Muscle of arm (tissue), 12 donors: ENCODE results near the gene RNF151. TPM values are rescaled to one million over a fixed set of nuclear protein-coding genes. Genes with fewer than 3 reads are reported as not detected.
A peak's percentile ranks its signal among the peaks of the same experiment; 100 is the strongest.

Source experiments
- DNase-seq: peaks from one replicate; pipeline ENCODE4 v3.0.0-alpha.2; 2013
- polyA plus RNA-seq, 12 donors: library from polyadenylated mRNA; unstranded; fragments of 120-200 nt; gene quantifications; one replicate each; pipeline ENCODE4 v1.2.1, GENCODE V29; 2013; ENCODE audit not compliant: insufficient read length in 12 of 12

Gene RNF151
- polyA plus RNA-seq, 12 donors = not detected

DNA sequence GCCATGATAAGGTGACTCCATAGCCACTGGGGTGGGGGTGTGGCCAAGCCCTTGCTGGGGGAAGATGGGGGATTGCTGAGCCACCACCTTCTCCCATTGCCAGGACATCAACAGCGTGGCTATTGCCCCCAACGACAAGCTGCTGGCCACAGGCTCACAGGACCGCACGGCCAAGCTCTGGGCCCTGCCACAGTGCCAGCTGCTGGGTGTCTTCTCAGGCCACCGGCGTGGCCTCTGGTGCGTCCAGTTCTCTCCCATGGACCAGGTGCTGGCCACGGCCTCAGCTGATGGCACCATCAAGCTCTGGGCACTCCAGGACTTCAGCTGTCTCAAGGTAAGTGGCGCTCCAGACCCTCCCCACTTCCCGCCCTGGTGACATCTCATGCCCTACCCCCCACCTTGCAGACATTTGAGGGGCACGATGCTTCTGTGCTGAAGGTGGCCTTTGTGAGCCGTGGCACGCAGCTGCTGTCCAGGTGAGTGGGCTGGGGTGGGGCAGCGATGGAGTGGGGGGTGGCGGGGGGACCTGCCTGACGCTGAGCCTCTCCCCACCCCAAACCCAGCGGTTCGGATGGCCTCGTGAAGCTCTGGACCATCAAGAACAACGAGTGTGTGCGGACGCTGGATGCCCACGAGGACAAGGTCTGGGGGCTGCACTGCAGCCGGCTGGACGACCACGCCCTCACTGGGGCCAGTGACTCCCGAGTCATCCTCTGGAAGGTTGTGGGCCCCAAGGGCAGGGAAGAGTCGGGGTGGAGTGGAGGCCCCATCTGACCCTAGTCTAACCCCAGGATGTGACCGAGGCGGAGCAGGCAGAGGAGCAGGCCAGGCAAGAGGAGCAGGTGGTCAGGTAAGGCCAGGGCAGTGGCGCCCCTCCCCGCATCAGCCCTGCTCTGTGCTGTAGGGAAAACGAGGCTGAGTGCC, 10.6 kb downstream of the RNF151 start:
- DNase-seq = no peak

DNA sequence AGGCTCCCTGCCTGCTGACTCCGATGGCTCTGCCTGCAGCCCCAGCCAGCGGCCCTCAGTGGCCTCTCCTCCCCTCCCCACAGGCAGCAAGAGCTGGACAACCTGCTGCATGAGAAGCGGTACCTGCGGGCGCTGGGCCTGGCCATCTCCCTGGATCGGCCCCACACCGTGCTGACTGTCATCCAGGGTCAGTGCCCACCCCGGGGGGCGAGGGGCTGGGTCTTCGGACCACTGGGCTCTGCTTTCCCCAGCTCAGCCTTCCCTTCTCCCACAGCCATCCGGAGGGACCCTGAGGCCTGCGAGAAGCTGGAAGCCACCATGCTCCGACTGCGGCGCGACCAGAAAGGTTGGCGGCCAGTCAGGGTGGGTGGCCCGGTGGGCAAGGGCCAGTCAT, 11.2 kb downstream of the RNF151 start:
- no peak for DNase-seq

DNA sequence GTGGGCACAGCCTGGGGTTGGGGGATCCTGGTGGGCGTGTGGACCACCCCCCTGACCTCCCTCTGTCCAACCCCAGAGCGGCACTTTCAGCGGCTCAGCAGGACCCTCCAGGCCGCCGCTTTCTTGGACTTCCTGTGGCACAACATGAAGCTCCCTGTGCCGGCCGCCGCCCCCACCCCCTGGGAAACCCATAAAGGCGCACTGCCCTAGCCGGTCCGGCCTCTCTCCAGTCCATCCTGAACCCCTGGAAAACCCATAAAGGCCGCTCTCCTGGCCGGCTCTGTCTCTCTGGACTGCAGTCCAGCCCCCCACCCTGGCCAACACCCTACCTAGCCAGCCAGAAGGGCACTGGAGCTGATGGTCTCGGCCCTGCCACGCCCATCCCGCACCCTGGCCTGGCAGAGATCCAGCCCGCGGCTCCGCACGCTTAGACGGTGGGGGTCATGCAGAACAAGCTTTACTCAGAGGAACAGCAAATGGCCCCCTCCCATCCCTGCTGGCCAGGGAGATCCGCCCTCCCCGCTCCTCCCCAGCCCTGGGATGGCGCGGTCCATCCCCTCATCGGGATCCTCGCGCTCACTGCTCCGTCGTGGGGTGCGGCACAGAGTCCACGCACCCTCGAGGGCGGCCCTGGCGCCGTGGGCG, 11.9 kb downstream of the RNF151 start:
- no peak for DNase-seq

DNA sequence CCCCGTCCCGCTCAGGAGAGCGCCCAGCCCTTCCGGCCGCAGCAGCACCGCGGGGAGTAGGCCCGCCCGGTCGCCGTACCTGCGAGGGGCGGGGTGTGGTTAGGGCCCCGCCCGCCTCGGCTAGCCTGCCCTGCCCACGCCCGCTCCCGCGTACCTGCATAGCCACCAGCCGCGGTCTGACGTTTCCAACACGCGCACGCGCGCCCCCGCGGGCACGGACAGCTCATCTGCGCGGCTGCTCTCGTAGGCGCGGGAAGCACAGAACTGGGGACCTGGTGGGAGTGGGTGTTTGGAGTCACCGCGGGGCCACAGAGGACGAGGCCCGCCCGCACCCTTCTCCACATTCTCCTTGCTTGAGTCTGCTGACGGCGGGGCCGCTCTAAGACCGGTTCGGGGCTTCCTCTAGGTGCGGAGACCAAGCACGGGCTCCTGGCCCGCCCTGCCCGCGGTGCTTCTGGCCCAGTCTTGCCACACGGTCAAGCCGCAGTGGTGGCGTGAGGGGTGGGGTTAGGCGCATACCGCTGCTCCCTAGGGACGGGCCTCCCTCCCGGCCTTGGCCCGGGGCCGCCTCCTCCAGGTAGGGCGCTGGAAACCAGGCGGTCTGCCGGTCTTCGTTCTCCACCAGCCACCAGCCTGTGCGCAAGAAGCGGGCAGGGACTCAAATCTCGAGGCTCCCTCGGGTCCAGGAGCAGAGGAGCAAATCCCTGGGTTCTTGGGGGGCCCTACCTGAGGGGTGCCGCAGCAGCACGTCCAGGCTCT, 12.8 kb downstream of the RNF151 start:
- DNase-seq = no peak

DNA sequence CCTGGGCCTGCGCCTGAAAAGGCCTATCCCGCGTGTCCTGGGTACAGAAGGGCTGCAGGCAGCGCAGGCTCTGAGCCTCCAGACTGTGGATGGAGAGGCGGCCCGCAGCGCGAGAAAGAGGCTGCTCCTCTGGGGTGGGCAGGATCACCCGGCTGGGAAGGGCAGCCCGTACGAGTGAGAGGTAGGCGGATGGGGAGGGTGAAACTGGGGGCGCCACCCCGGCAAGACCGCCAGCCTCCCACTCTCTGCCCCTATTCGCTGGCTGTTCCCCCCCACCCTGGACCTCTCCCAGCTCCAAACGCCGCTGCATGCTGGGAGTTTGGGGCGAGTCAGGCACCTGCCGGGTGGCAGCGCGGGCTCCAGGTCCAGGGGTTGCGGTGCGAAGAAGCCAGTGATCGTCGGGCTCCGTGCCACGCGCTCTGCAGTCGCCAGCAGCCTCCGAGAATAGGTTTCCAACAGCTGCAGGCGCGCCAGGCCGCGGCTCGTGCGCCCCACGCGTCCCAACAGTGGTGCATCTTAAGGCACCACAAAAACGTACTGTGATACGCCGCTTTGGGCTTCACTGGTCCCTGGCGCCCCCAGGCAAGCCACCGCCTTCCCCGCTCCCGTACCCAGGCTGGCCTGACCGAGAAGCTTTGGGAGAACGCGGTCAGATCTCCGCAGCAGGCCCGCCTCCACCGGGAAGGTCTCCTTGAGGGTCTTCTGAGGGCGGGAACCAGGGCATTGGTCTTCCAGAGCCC, 13.5 kb downstream of the RNF151 start:
- DNase-seq = no peak

DNA sequence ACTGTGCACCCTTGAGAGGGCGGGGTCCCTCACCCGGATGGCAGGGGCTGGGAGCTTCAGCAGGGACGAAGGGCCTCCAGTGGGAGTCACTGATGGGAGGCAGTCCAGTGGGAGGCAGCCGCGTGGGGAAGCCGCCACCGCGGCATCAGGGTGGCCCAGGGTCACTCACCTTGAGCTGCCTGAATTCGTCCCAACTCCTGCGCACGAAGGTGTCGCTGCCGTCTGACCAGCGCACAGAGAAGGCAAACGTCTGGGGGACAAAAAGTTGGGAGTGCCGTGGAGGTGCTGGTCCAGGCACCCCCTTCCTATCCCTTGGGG, 14.1 kb downstream of the RNF151 start:
- DNase-seq = no peak

DNA sequence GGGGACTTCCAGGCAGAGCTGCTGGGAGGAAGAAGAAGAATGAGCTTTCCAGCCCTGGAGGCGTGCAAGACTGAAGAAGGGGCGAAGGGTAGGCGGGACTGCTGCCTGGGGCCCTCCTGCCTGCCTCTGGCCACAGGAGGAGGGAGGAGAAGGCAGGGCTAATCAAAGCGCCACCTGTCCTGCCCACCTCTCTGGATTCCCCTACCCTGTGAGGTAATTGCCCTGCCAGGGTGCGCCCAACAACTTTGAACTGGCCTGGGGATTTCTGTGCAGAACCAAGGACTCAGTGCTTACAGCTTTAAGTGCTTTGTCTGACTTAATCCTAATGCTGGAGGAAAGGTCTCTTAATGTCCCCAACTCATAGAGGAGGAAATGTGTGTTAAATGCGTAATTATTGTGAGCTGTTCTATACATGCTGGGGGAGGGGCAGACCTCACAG, 14.8 kb downstream of the RNF151 start, which contains the start of gene NOXO1:
TSS of gene NOXO1 (minus strand) at position 72 of the 439 bp plus-strand sequence. CDS start 290 bp downstream, outside the sequence.
- no peak for DNase-seq

DNA sequence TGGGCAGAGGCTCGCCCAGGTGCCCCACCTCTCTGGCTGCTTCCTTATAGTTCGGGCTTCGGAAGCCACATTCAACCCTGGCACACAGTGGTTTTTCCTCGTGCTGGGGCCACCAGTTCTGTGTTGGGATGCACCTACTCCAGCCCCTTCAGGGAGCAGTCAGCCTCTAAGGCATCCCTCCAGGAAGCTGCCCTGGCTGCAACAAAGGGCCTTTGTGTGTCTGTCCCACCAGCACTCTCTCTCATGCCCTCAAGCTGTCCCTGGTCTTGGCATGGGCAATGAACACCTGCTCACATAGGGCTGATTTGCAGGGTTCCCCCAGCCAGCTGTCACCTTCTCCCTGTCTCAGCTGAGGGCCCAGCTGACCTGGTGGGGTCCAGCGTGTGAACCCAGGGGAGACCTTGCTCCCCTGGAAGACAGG, 15.4 kb downstream of the RNF151 start:
- DNase-seq = no peak

DNA sequence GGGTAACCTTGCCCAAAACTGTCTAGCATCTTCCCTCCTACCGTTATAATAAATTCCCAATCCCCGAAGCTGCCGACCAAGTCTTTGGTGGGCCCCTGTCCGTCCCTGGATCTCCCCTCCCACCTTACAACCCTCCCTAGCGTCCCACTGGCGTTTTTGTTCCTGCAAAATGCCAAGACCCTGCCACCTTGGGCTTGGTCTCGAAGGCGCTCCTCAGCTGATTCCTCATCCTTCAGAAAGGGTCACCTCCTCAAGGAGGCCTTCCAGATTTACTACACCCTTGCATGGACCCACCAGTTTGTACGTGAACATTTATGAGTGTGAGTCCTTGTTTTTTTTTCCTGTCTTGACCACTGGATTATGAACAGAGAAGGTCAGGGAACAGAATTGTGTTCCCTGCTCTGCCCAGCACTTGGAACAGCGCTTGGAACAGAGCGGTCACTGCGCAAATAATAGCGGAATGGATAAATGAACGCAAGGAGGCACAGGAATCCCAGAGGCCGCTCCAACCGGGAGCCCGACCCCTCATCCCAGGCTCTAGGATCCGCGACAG, 16.4 kb downstream of the RNF151 start:
- DNase-seq = no peak

DNA sequence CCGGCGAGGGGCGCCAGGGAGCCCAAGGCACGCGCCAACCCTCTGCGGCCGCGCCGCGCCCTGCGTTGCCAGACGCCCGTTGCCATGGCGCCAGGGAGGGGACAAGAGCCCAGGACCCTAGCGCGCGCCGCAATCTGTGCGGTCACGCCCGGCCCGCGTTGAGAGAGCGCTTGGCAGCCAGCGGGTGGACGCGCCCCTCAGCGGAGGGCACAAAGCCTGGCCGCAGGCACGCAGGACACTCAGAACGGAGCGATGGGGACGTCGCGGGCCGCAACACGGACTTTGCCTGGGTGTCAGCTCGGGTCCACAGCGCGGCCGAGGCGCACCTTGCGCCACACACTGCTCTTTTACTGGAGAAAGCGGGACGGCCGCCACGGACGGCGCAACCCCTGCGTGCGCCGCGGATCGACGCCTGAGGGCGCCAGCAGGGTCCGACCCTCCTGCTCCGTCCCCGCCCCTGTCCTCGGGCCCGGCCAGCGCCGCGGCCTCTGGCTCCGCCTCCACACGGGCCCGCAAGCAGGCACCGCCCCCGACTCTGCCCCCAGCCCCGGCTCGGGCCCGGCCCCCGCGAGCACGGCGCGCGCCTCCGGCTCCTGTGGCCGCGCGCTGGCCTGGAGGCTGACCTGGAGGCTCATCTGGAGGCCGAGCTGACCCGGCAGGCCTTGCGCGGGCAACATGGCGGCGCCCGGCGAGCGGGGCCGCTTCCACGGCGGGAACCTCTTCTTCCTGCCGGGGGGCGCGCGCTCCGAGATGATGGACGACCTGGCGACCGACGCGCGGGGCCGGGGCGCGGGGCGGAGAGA, 17.1 kb downstream of the RNF151 start, which contains the start of gene GFER:
TSS of gene GFER (plus strand) at position 650 of the 803 bp plus-strand sequence. CDS start at position 676, 26 bp downstream.
- peak; percentile 91 for DNase-seq

DNA sequence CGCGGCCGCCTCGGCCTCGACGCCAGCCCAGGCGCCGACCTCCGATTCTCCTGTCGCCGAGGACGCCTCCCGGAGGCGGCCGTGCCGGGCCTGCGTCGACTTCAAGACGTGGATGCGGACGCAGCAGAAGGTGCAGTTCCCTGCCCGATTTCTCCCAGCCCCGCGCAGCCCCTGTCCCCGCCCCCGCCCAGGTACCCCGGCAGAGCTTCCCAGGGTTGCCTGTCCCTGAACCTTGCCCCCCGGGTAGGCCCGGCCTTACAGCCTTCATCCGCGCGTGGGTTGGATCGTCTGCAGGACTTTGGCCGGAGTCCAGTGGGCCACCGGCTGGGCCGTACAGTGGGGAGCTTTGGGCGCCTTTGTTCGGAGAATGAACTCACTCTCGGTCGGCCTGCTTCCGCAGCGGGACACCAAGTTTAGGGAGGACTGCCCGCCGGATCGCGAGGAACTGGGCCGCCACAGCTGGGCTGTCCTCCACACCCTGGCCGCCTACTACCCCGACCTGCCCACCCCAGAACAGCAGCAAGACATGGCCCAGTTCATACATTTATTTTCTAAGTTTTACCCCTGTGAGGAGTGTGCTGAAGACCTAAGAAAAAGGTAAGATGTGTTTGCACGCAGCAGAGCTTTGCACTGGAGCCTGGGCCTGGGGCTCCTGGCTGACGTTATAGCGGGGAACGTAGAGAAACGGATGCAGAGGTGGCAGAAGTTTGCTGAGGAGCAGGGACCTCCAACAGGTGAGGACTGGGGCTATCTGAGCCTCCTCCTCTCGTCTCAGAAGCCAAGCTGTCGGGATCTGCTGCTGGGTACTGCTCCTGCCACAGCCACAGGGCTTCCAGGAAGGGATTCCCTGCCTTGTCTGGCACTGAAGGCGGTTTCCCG, 17.9 kb downstream of the RNF151 start:
- no peak for DNase-seq

DNA sequence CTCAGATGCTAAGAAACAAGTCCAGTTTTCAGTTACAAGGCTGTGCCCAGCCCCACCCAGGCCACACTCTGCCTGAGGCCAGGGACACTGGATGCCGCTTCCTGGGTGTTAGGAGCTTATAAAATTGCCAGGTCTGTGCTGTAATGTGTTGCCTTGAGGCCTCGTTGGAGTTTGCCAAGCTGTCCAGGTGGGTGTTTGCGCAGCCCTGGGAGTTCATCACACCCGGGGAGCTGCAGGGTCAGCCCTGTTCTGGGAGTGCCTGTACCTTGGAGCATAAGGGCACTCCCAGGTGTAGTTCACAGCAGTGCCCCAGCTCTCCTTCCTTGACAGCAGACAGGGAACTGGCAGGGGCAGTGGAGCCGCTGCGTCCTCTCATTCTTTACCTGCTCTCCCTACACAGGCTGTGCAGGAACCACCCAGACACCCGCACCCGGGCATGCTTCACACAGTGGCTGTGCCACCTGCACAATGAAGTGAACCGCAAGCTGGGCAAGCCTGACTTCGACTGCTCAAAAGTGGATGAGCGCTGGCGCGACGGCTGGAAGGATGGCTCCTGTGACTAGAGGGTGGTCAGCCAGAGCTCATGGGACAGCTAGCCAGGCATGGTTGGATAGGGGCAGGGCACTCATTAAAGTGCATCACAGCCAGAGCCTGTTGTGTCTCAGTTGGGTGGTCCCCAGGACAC, 19.0 kb downstream of the RNF151 start:
- DNase-seq = no peak

DNA sequence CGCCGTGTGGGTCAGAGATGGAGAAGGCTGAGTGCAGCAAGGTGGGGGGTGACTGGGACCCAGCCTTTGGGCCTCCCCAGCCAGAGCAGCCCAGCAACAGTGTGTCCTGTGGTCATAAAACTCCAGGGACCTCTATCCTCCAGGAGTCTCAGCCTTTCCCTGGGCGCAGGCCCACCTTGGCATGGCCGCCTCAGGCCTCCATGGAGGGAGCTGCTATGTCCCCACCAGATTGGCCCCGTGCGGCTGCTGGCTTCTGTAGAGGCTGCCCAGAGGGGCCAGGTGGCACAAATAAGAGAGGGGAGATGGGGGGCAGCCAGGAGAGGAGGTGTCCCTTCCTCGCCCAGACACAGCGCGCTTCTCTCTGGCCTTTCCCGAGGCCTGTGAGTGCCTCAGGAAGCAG, 20.5 kb downstream of the RNF151 start:
- no peak for DNase-seq

DNA sequence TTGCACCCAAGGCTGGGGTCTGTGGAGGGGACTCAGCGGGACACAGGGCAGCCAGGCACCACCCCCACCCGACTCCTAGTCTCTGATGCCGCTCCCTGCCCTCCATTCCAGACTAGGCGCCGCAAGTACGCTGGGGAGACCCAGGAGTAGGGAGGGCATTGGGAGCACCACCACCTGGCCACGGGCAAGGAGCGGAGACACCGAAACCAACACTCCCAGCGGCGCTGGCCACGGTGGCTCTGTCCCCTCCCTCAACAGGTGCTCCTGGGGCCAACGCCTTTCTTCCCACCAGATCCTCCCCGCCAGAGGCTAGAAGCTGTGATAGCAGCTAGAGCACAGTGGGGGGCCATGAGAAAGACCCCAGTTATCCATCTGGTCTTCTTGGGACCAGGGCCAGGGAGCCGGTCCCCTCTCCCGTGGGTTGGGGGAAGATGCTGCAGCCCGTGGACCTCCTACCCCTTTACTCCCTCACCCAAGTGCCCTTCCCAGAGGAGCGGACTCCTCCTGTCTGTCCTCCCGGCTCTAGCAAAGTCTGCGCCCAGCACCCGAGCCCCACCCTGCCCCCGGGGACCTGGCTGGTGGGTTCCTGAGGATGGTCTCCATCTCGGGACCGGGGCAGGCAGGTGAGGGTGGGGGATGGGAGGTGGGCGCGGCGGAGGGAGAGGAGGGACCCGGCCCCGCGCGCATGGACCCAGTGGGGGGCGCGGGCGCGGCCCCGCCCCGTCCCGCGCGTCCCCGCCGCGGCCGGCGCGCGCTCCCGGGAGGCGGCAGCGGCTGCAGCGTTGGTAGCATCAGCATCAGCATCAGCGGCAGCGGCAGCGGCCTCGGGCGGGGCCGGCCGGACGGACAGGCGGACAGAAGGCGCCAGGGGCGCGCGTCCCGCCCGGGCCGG, 22.8 kb downstream of the RNF151 start, which contains the start of gene SYNGR3:
TSS of gene SYNGR3 (plus strand) at position 762 of the 892 bp plus-strand sequence. CDS start 133 bp downstream, outside the sequence.
- DNase-seq = no peak

DNA sequence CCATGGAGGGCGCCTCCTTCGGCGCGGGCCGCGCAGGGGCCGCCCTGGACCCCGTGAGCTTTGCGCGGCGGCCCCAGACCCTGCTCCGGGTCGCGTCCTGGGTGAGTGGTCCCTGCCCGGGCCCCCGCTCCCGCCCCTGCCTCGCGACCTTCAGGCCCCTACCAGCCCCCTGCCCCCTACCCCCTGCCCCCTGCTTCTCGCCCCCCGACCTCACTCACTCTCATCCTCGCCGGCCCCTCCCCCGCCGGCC, 23.4 kb downstream of the RNF151 start:
- no peak for DNase-seq

DNA sequence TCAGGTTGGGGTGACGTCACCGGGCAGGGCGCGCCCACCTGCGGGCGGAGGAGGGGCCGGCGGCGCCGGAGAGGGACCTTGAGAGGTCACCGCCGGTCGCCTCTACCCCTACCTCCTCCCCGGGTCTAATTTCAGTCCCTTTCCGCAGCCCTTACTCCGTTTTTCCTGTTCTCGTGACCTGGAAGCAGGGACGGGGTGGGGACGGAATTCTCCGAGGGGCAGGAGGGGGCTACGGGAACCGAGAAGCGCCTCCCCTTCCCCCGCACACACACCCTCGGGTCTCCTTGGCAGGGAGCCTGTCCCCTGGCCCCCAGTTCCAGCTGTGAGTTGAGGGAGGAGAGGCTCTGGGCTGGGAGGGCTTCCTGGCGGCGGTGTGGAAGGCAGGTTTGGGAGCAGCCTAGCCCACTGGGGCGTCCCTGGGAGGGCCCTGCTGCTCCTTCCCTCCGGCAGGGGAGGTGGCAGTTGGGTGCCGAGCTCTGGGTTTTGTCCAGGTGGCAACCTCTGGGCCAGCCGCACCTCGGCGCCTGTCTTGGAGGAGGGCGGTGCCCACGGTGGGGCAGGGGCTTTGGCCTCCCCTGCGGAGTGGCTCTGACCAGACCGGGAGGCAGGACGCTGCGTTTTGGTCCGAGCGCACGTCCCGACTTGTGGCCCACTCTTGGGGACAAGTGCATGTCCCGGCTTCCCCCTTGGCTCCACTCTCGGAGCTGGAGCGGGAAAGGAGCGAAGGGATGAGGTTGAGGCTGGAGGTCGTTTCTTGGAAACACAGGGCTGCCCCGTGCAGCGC, 23.9 kb downstream of the RNF151 start:
- DNase-seq = no peak

DNA sequence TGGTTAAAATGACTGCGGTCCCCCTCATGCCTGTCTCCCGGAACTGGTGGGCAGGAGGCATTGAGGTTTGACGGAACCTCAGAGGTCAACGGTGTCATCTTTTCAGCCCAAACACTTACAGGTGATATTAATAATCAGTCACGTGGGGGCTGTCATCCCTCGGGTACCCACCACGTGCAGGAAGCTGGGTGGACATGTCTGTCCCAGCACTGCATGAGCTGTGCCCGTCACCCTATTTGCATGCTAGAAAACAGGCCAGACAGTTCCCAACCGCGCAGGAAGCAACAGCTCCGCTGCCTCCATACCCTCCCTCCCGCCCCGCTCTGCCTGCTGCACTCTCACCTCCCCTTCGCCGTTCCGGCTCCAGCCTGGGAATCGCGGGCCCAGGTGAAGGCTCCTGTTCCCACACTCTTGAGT, 24.5 kb downstream of the RNF151 start:
- no peak for DNase-seq
